ENCODE measurements around the gene PTPRM.

DNA sequence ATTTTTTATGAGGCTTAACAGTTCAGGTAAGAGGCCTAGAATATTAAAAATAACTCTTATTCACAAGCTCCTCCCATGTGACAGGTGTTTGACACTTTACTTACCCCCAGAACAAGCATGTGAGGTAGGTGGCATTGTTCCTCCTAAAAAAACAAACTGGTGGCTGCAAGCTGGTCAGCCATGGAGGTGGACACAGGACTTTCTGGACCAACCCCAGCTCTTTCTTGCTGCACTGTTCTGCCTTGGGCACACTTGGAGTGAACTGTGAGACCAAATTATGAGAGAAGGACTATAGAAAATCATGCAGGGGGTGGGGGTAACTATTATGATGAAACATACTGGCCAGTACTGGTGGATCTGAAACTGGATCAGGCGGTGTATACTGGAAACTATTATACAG is 56.6 kb downstream of the PTPRM start:
- TF ChIP-seq, protein P1, sequence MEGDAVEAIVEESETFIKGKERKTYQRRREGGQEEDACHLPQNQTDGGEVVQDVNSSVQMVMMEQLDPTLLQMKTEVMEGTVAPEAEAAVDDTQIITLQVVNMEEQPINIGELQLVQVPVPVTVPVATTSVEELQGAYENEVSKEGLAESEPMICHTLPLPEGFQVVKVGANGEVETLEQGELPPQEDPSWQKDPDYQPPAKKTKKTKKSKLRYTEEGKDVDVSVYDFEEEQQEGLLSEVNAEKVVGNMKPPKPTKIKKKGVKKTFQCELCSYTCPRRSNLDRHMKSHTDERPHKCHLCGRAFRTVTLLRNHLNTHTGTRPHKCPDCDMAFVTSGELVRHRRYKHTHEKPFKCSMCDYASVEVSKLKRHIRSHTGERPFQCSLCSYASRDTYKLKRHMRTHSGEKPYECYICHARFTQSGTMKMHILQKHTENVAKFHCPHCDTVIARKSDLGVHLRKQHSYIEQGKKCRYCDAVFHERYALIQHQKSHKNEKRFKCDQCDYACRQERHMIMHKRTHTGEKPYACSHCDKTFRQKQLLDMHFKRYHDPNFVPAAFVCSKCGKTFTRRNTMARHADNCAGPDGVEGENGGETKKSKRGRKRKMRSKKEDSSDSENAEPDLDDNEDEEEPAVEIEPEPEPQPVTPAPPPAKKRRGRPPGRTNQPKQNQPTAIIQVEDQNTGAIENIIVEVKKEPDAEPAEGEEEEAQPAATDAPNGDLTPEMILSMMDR (optimal IDR thresholded peaks at IDR 0.05 in 1 of 3, IDR thresholded peaks at IDR 0.05 in 1 of 3, conservative IDR thresholded peaks at IDR 0.05 in 1 of 3; ENCODE audit: extremely low read depth in 1 of 3, insufficient read depth in 2 of 3, low read length in 3 of 3) = no peak
- TF ChIP-seq EZH2 (IDR thresholded peaks at IDR 0.05; ENCODE audit: low read length) = no peak
